ENCODE data around the gene ATRNL1. TPM values are rescaled to one million over a fixed set of nuclear protein-coding genes. Genes with fewer than 3 reads are reported as not detected.
"Not testable (repeated sequence)": the region's sequence is repeated elsewhere in the genome, so short reads cannot be mapped to it uniquely, and the experiment has no call there.

Gene ATRNL1
- polyA plus RNA-seq, 1 donor from 2014 or later = 47.8 TPM

GRCh38 chr10:115250784-115251183 lies 157.6 kb downstream of the ATRNL1 start:
- Histone ChIP-seq H3K27ac (ENCODE audit: low read length) (no peak overlapping the region), H3K9me3 (ENCODE audit: low read length) (no peaks in the 10 kb centered on the region), H3K9ac (ENCODE audit: low read length) (no peak overlapping the region), H3K27me3 (ENCODE audit: insufficient read depth, low read depth, low read length) (no peaks in the 10 kb centered on the region), H3K4me2 (ENCODE audit: low read length) (no peak overlapping the region), H4K20me1 (ENCODE audit: insufficient read depth) (no peaks in the 10 kb centered on the region), H3K9me2 (ENCODE audit: insufficient read depth, low read length) (no peaks in the 10 kb centered on the region), H2AFZ (ENCODE audit: low read depth, low read length) (no peak overlapping the region), H3K79me2 (replicated peaks; ENCODE audit: insufficient read depth, low read length) (no peaks in the 10 kb centered on the region), H3K4me3 (ENCODE audit: low read length) (no peak overlapping the region), H3K36me3 (ENCODE audit: insufficient read depth, low read length) (no peaks in the 10 kb centered on the region), H3F3A (ENCODE audit: insufficient read depth, low read length, poor library complexity, severe bottlenecking) (no peaks in the 10 kb centered on the region)
- TF ChIP-seq TAF1 (IDR thresholded peaks at IDR 0.05; ENCODE audit: low read depth) (no peak), EZH2 (IDR thresholded peaks at IDR 0.05; ENCODE audit: borderline replicate concordance, insufficient read depth, low read length, poor library complexity, severe bottlenecking) (no peak), SMC3 (conservative IDR thresholded peaks at IDR 0.05; ENCODE audit: poor library complexity) (no peak)

GRCh38 chr10:115253765-115254164 lies 160.6 kb downstream of the ATRNL1 start:
- not testable (repeated sequence) for H3K4me3 ChIP-seq (ENCODE audit: low read length); H3K27ac ChIP-seq (ENCODE audit: low read length); H2AFZ ChIP-seq (ENCODE audit: low read depth, low read length); H3K27me3 ChIP-seq (ENCODE audit: insufficient read depth, low read depth, low read length); H4K20me1 ChIP-seq (ENCODE audit: insufficient read depth); H3K4me2 ChIP-seq (ENCODE audit: low read length); H3K9me3 ChIP-seq (ENCODE audit: low read length); H3K9ac ChIP-seq (ENCODE audit: low read length); H3K9me2 ChIP-seq (ENCODE audit: insufficient read depth, low read length); H3K36me3 ChIP-seq (ENCODE audit: insufficient read depth, low read length); H3F3A ChIP-seq (ENCODE audit: insufficient read depth, low read length, poor library complexity, severe bottlenecking); H3K79me2 ChIP-seq (replicated peaks; ENCODE audit: insufficient read depth, low read length)

- no peaks in the 10 kb centered on the region for H3K9me2 ChIP-seq (ENCODE audit: insufficient read depth, low read length)
- TF ChIP-seq EP300 (conservative IDR thresholded peaks at IDR 0.05; ENCODE audit: poor library complexity, severe bottlenecking) (no peak), POLR2AphosphoS5 (IDR thresholded peaks at IDR 0.05) (no peak), SMC3 (conservative IDR thresholded peaks at IDR 0.05; ENCODE audit: poor library complexity) (no peak), RAD21 (conservative IDR thresholded peaks at IDR 0.05) (no peak), EZH2 (IDR thresholded peaks at IDR 0.05; ENCODE audit: borderline replicate concordance, insufficient read depth, low read length, poor library complexity, severe bottlenecking) (no peak), MXI1 (conservative IDR thresholded peaks at IDR 0.05; ENCODE audit: poor library complexity, severe bottlenecking) (no peak), TAF1 (IDR thresholded peaks at IDR 0.05; ENCODE audit: low read depth) (no peak), CTCF (IDR thresholded peaks at IDR 0.05; ENCODE audit: poor library complexity, severe bottlenecking) (no peak), REST (IDR thresholded peaks at IDR 0.05; ENCODE audit: borderline replicate concordance) (no peak)
These were observed 179.3 kb downstream of the ATRNL1 start for GRCh38 chr10:115272482-115272881.

More at GRCh38 chr10:115272482-115272881, 179.3 kb downstream of the ATRNL1 start:
- Histone ChIP-seq H3K9me3 (ENCODE audit: low read length) (no peaks in the 10 kb centered on the region), H3K27ac (ENCODE audit: low read length) (no peak overlapping the region), H3K4me2 (ENCODE audit: low read length) (no peak overlapping the region), H3K27me3 (ENCODE audit: insufficient read depth, low read depth, low read length) (no peaks in the 10 kb centered on the region), H3K4me3 (ENCODE audit: low read length) (no peak overlapping the region), H4K20me1 (ENCODE audit: insufficient read depth) (no peaks in the 10 kb centered on the region), H3K79me2 (replicated peaks; ENCODE audit: insufficient read depth, low read length) (no peaks in the 10 kb centered on the region), H3K36me3 (ENCODE audit: insufficient read depth, low read length) (peaks cover 5% of the 10 kb centered on the region), H3K9ac (ENCODE audit: low read length) (no peak overlapping the region), H3F3A (ENCODE audit: insufficient read depth, low read length, poor library complexity, severe bottlenecking) (no peaks in the 10 kb centered on the region), H2AFZ (ENCODE audit: low read depth, low read length) (no peak overlapping the region)
